ENCODE data around the gene DCHS1. TPM values are rescaled to one million over a fixed set of nuclear protein-coding genes. Genes with fewer than 3 reads are reported as not detected.

DCHS1 gene
- total and polyA plus RNA-seq, 2 of the 13 experiments (the other 11 are each of a cell fraction or from before 2014, with no cell fraction given): under 0.01 to 0.03 TPM

DNA sequence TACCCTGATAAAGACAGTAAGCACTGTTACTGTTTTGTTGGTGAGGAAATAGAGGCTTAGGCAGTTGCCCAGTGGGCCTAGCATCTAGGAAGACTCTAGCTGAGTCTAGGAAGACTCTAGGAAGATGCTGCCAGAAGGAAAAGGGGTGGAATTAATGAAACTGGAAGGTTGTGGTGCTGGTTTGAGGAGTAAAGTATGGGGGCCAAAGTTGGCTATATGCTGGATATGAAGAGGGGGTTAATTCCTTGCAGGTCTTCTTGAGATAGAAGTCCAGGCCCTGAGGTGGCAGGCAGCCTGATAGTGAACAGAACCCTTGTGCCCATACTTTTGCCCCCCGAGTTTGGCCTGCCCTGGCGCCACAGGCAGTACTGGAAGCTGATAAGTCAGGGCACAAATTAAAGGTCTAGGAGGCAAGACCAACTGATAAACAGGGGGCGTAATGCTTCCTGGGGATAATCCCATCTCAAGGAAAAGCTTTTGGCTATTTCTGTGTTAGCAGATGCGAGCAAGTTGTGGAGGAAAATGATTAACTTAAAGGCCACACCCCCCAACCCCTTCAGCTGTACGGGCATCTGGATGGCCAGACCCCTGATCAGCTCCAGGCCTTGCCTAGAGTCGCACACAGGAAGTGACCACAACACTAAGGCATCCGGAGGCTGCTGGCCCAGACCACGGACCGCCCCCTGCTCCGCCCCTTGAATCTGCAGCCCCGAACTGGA is 49.0 kb downstream of the DCHS1 start (continued):
- TF ChIP-seq, protein P1, sequence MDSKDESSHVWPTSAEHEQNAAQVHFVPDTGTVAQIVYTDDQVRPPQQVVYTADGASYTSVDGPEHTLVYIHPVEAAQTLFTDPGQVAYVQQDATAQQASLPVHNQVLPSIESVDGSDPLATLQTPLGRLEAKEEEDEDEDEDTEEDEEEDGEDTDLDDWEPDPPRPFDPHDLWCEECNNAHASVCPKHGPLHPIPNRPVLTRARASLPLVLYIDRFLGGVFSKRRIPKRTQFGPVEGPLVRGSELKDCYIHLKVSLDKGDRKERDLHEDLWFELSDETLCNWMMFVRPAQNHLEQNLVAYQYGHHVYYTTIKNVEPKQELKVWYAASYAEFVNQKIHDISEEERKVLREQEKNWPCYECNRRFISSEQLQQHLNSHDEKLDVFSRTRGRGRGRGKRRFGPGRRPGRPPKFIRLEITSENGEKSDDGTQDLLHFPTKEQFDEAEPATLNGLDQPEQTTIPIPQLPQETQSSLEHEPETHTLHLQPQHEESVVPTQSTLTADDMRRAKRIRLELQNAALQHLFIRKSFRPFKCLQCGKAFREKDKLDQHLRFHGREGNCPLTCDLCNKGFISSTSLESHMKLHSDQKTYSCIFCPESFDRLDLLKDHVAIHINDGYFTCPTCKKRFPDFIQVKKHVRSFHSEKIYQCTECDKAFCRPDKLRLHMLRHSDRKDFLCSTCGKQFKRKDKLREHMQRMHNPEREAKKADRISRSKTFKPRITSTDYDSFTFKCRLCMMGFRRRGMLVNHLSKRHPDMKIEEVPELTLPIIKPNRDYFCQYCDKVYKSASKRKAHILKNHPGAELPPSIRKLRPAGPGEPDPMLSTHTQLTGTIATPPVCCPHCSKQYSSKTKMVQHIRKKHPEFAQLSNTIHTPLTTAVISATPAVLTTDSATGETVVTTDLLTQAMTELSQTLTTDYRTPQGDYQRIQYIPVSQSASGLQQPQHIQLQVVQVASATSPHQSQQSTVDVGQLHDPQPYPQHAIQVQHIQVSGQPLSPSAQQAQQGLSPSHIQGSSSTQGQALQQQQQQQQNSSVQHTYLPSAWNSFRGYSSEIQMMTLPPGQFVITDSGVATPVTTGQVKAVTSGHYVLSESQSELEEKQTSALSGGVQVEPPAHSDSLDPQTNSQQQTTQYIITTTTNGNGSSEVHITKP (CRISPR knock-in tag; IDR thresholded peaks at IDR 0.05; ENCODE audit: low read depth): peak; percentile 75
- TF ChIP-seq ZFP37 (CRISPR knock-in tag; IDR thresholded peaks at IDR 0.05; ENCODE audit: borderline replicate concordance) (no peak), ZNF891 (CRISPR knock-in tag; IDR thresholded peaks at IDR 0.05) (no peak), ELF3 (CRISPR knock-in tag; IDR thresholded peaks at IDR 0.05) (peak; percentile 40; the same call in 1 of the 2 replicates), RFXANK (CRISPR knock-in tag; IDR thresholded peaks at IDR 0.05) (peak; percentile 50; the same call in 1 of the 2 replicates), RBM22 (optimal IDR thresholded peaks at IDR 0.05; ENCODE audit: low read length) (no peak), KAT7 (CRISPR knock-in tag; IDR thresholded peaks at IDR 0.05; ENCODE audit: borderline replicate concordance) (0 out of 2 replicates have a peak, but pooled peaks have one; percentile 39), LCORL (IDR thresholded peaks at IDR 0.05) (no peak), LCORL (CRISPR knock-in tag; IDR thresholded peaks at IDR 0.05) (no peak), EHMT2 (IDR thresholded peaks at IDR 0.05; ENCODE audit: borderline replicate concordance, low read depth, low read length) (no peak), ZNF615 (CRISPR knock-in tag; IDR thresholded peaks at IDR 0.05; ENCODE audit: borderline replicate concordance) (no peak), CENPX (CRISPR knock-in tag; IDR thresholded peaks at IDR 0.05) (no peak), SIN3B (IDR thresholded peaks at IDR 0.05; ENCODE audit: low read length) (no peak), SUZ12 (IDR thresholded peaks at IDR 0.05; ENCODE audit: low read depth, low read length) (no peak), GABPA (IDR thresholded peaks at IDR 0.05; ENCODE audit: low read depth, low read length) (peak; percentile 57), GABPA (CRISPR knock-in tag; IDR thresholded peaks at IDR 0.05; ENCODE audit: low read depth) (peak; percentile 90), SOX5 (CRISPR knock-in tag; IDR thresholded peaks at IDR 0.05; ENCODE audit: borderline replicate concordance) (0 out of 2 replicates have a peak, but pooled peaks have one; percentile 5), CBX2 (IDR thresholded peaks at IDR 0.05; ENCODE audit: low read depth, low read length) (no peak), CBX2 (CRISPR knock-in tag; IDR thresholded peaks at IDR 0.05; ENCODE audit: low read depth) (no peak), ZNF335 (CRISPR knock-in tag; IDR thresholded peaks at IDR 0.05) (peak; percentile 90), TAF1 (CRISPR knock-in tag; IDR thresholded peaks at IDR 0.05) (peak; percentile 31; the same call in 1 of the 2 replicates), RFX1 (IDR thresholded peaks at IDR 0.05) (no peak), FOXA3 (CRISPR knock-in tag; IDR thresholded peaks at IDR 0.05) (0 out of 2 replicates have a peak, but pooled peaks have one; percentile 20), ZBTB7B (CRISPR knock-in tag; IDR thresholded peaks at IDR 0.05) (peak; percentile 51; the same call in 1 of the 2 replicates)
- TF ChIP-seq, protein P2, sequence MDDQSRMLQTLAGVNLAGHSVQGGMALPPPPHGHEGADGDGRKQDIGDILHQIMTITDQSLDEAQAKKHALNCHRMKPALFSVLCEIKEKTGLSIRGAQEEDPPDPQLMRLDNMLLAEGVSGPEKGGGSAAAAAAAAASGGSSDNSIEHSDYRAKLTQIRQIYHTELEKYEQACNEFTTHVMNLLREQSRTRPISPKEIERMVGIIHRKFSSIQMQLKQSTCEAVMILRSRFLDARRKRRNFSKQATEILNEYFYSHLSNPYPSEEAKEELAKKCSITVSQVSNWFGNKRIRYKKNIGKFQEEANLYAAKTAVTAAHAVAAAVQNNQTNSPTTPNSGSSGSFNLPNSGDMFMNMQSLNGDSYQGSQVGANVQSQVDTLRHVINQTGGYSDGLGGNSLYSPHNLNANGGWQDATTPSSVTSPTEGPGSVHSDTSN (CRISPR knock-in tag; IDR thresholded peaks at IDR 0.05; ENCODE audit: borderline replicate concordance): no peak
